ENCODE data around the gene ADRA2A.
A peak's percentile ranks its signal among the peaks of the same experiment; 100 is the strongest.

Gene ADRA2A

DNA sequence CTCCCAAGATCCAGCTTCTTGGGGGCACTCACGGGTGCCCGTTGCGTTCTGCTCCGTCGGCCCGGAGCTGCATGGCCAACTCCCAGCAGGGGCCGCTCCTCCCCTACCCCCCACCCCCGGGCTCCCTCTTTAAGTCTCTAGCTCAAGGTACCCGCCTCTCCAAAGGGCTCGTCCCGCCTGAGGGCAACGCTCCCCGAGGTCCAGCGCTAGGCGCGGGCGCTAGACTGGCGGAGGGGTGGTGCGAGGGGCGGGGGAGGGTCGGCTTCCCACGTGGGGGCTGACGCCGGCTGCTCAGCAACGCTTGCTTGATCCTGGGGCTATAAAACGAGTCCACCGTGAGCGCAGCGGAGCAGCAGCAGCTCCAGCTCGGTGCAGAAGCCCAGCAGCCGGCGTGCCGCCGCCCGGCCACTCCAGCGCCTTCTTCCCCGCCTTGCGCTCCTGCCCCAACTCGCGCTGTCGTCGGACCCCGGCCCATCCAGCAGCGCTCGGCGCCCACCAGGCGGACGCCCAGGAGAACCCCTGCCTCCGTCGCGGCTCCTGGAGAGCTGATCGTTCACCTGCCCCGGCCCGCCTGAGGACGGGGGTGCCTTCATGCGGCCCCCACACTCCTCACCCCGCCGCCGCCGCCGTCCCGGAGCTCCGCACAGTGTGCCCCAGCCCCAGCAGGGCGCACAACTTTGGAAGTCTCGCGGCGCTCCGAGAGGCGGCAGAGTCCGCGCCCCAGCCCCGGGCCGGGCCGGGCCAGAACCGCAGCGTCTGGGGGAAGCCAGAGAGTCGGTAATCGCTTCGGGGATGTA is at the start of gene ADRA2A:
ADRA2A (plus strand) TSS at position 348 of the 797 bp plus-strand sequence. CDS start 968 bp downstream, outside the sequence.
- H3K4me3 ChIP-seq (ENCODE audit: low read length): peak within 1 kb of the TSS; percentile 72
- H3K27me3 ChIP-seq (ENCODE audit: control insufficient read depth, insufficient read depth, low read length): peaks cover 26% of the 10 kb centered on the region
- no peaks in the 10 kb centered on the region for H3K36me3 ChIP-seq (ENCODE audit: control insufficient read depth, insufficient read depth, low read length)
- H3K9ac ChIP-seq (ENCODE audit: low read length): peak within 1 kb of the TSS; percentile 51
- peaks cover 26% of the 10 kb centered on the region for H3K4me1 ChIP-seq (ENCODE audit: control insufficient read depth, insufficient read depth, low read length)
- no peaks in the 10 kb centered on the region for H3K9me3 ChIP-seq (ENCODE audit: control insufficient read depth, low read length)

GRCh38 chr10:111030042-111030750 is 46.6 kb upstream of the ADRA2A start:
- Histone ChIP-seq H3K4me1 (ENCODE audit: control insufficient read depth, insufficient read depth, low read length) (no peaks in the 10 kb centered on the region), H3K36me3 (ENCODE audit: control insufficient read depth, insufficient read depth, low read length) (no peaks in the 10 kb centered on the region), H3K9me3 (ENCODE audit: control insufficient read depth, low read length) (no peaks in the 10 kb centered on the region), H3K9ac (ENCODE audit: low read length) (no peak overlapping the region), H3K27me3 (ENCODE audit: control insufficient read depth, insufficient read depth, low read length) (no peaks in the 10 kb centered on the region), H3K4me3 (ENCODE audit: low read length) (no peak overlapping the region)

- Histone ChIP-seq H3K9me3 (ENCODE audit: control insufficient read depth, low read length) (no peaks in the 10 kb centered on the region), H3K4me1 (ENCODE audit: control insufficient read depth, insufficient read depth, low read length) (no peaks in the 10 kb centered on the region), H3K36me3 (ENCODE audit: control insufficient read depth, insufficient read depth, low read length) (no peaks in the 10 kb centered on the region), H3K9ac (ENCODE audit: low read length) (no peak overlapping the region), H3K27me3 (ENCODE audit: control insufficient read depth, insufficient read depth, low read length) (no peaks in the 10 kb centered on the region), H3K4me3 (ENCODE audit: low read length) (no peak overlapping the region)
These were observed 42.1 kb upstream of the ADRA2A start for GRCh38 chr10:111034598-111035310.

DNA sequence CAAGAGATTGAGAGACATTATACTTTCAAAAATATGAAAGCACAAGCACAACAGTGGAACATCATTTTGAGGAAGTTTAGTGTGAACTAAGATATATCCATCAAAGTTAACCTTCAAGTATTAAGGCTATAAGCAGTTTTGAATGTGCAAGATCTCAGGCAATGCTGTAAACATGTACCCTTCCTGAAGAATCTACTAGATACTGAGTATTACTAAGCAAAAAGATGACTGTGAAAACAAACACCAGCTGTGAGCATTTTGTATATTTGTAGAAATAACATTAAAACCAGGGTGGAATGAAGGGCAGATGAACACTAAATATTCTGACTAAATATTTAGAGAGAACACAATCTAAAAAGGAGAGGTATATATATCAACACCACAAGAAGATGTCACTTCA is 41.3 kb upstream of the ADRA2A start:
- Histone ChIP-seq H3K4me1 (ENCODE audit: control insufficient read depth, insufficient read depth, low read length) (no peaks in the 10 kb centered on the region), H3K9me3 (ENCODE audit: control insufficient read depth, low read length) (no peaks in the 10 kb centered on the region), H3K4me3 (ENCODE audit: low read length) (no peak overlapping the region), H3K9ac (ENCODE audit: low read length) (no peak overlapping the region), H3K36me3 (ENCODE audit: control insufficient read depth, insufficient read depth, low read length) (no peaks in the 10 kb centered on the region), H3K27me3 (ENCODE audit: control insufficient read depth, insufficient read depth, low read length) (no peaks in the 10 kb centered on the region)

DNA sequence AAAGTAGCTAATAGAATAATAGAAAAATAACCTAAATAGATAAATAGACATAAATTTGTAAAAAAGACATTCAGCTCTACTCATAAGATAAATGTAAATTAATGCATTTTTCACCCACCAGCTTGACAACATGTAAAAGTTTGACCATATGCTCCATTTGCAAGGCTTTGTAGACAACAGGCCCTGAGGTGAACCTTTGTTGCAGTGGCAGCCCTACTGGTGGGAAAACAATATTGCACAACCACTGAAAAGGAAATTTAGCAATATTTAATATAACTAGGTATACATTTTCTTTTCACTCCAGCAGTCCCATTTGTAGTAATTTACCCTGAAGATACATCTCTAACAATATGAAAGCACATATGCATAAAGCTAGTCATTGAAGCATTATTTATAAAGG is 39.0 kb upstream of the ADRA2A start:
- Histone ChIP-seq H3K9me3 (ENCODE audit: control insufficient read depth, low read length) (no peaks in the 10 kb centered on the region), H3K9ac (ENCODE audit: low read length) (no peak overlapping the region), H3K4me3 (ENCODE audit: low read length) (no peak overlapping the region), H3K27me3 (ENCODE audit: control insufficient read depth, insufficient read depth, low read length) (no peaks in the 10 kb centered on the region), H3K4me1 (ENCODE audit: control insufficient read depth, insufficient read depth, low read length) (no peaks in the 10 kb centered on the region), H3K36me3 (ENCODE audit: control insufficient read depth, insufficient read depth, low read length) (no peaks in the 10 kb centered on the region)

GRCh38 chr10:111039522-111039921 is 37.3 kb upstream of the ADRA2A start:
- no peaks in the 10 kb centered on the region for H3K36me3 ChIP-seq (ENCODE audit: control insufficient read depth, insufficient read depth, low read length)
- no peak overlapping the region for H3K9ac ChIP-seq (ENCODE audit: low read length)
- H3K9me3 ChIP-seq (ENCODE audit: control insufficient read depth, low read length): no peaks in the 10 kb centered on the region
- no peak overlapping the region for H3K4me3 ChIP-seq (ENCODE audit: low read length)
- H3K4me1 ChIP-seq (ENCODE audit: control insufficient read depth, insufficient read depth, low read length): no peaks in the 10 kb centered on the region
- no peaks in the 10 kb centered on the region for H3K27me3 ChIP-seq (ENCODE audit: control insufficient read depth, insufficient read depth, low read length)

DNA sequence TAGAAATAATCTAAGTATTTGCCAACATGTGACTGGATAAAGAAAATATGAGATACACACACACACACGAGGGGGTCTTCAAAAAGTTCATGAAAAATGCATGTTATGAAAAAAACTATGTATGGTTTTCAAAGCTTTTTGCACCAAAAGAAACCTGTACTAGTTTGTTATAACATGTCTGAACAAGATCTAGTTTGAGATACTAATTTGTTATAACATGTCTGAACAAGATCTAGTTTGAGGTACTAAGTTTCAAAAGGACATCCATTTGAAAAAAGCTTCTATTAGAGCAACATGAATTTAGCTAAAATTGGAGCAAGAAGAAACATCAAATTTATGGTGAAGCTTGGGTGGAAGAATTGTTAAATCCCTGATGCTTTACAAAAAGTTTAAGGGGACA is 19.8 kb upstream of the ADRA2A start:
- Histone ChIP-seq H3K27me3 (ENCODE audit: control insufficient read depth, insufficient read depth, low read length) (no peaks in the 10 kb centered on the region), H3K9ac (ENCODE audit: low read length) (no peak overlapping the region), H3K4me1 (ENCODE audit: control insufficient read depth, insufficient read depth, low read length) (no peaks in the 10 kb centered on the region), H3K9me3 (ENCODE audit: control insufficient read depth, low read length) (no peaks in the 10 kb centered on the region), H3K4me3 (ENCODE audit: low read length) (no peak overlapping the region), H3K36me3 (ENCODE audit: control insufficient read depth, insufficient read depth, low read length) (no peaks in the 10 kb centered on the region)

GRCh38 chr10:111063471-111063870 is 13.4 kb upstream of the ADRA2A start:
- H3K4me1 ChIP-seq (ENCODE audit: control insufficient read depth, insufficient read depth, low read length): no peaks in the 10 kb centered on the region
- H3K9ac ChIP-seq (ENCODE audit: low read length): no peak overlapping the region
- H3K36me3 ChIP-seq (ENCODE audit: control insufficient read depth, insufficient read depth, low read length): no peaks in the 10 kb centered on the region
- H3K9me3 ChIP-seq (ENCODE audit: control insufficient read depth, low read length): no peaks in the 10 kb centered on the region
- H3K27me3 ChIP-seq (ENCODE audit: control insufficient read depth, insufficient read depth, low read length): no peaks in the 10 kb centered on the region
- H3K4me3 ChIP-seq (ENCODE audit: low read length): no peak overlapping the region

GRCh38 chr10:111072232-111072631 is 4.6 kb upstream of the ADRA2A start:
- peaks cover 7% of the 10 kb centered on the region for H3K4me1 ChIP-seq (ENCODE audit: control insufficient read depth, insufficient read depth, low read length)
- H3K9ac ChIP-seq (ENCODE audit: low read length): no peak overlapping the region
- H3K27me3 ChIP-seq (ENCODE audit: control insufficient read depth, insufficient read depth, low read length): peaks cover 18% of the 10 kb centered on the region
- no peak overlapping the region for H3K4me3 ChIP-seq (ENCODE audit: low read length)
- H3K9me3 ChIP-seq (ENCODE audit: control insufficient read depth, low read length): no peaks in the 10 kb centered on the region
- no peaks in the 10 kb centered on the region for H3K36me3 ChIP-seq (ENCODE audit: control insufficient read depth, insufficient read depth, low read length)

- peaks cover 24% of the 10 kb centered on the region for H3K4me1 ChIP-seq (ENCODE audit: control insufficient read depth, insufficient read depth, low read length)
- H3K9ac ChIP-seq (ENCODE audit: low read length): peak overlapping the region; percentile 16
- peak overlapping the region; percentile 72 for H3K4me3 ChIP-seq (ENCODE audit: low read length)
- no peaks in the 10 kb centered on the region for H3K36me3 ChIP-seq (ENCODE audit: control insufficient read depth, insufficient read depth, low read length)
- no peaks in the 10 kb centered on the region for H3K9me3 ChIP-seq (ENCODE audit: control insufficient read depth, low read length)
- H3K27me3 ChIP-seq (ENCODE audit: control insufficient read depth, insufficient read depth, low read length): peaks cover 26% of the 10 kb centered on the region
These were observed 1.1 kb upstream of the ADRA2A start for GRCh38 chr10:111075577-111076185.

- H3K36me3 ChIP-seq (ENCODE audit: control insufficient read depth, insufficient read depth, low read length): no peaks in the 10 kb centered on the region
- peaks cover 26% of the 10 kb centered on the region for H3K27me3 ChIP-seq (ENCODE audit: control insufficient read depth, insufficient read depth, low read length)
- H3K4me1 ChIP-seq (ENCODE audit: control insufficient read depth, insufficient read depth, low read length): peaks cover 25% of the 10 kb centered on the region
- H3K4me3 ChIP-seq (ENCODE audit: low read length): peak overlapping the region; percentile 72
- peak overlapping the region; percentile 51 for H3K9ac ChIP-seq (ENCODE audit: low read length)
- no peaks in the 10 kb centered on the region for H3K9me3 ChIP-seq (ENCODE audit: control insufficient read depth, low read length)
These were observed 593 bp upstream of the ADRA2A start for GRCh38 chr10:111076191-111076681.

Data from mucosa of stomach (tissue), 1 donor.